ACC112 (cell line): ENCODE measurements around the gene EVI5L.

Source experiments
- H2AFZ ChIP-seq: fragments of 200-600 bp; sonication (generic); one replicate; pipeline ENCODE4 v1.6.0; 2017; ENCODE audit warnings: antibody characterized with exemption, low read length; ENCODE audit not compliant: unreplicated experiment
- H3K27ac ChIP-seq: fragments of 200-600 bp; sonication (generic); 2 replicates; pipeline ENCODE4 v1.5.1; 2014; ENCODE audit warnings: low read depth, mild to moderate bottlenecking, antibody characterized with exemption, low read length, moderate library complexity
- H3K27me3 ChIP-seq: fragments of 200-600 bp; sonication (generic); 2 replicates; pipeline ENCODE4 v1.6.1; 2014; ENCODE audit warnings: mild to moderate bottlenecking, antibody characterized with exemption, low read length, moderate library complexity, mixed read lengths; ENCODE audit not compliant: insufficient read depth
- H3K36me3 ChIP-seq: fragments of 200-600 bp; sonication (generic); 2 replicates; pipeline ENCODE4 v1.6.1; 2016; ENCODE audit warnings: mild to moderate bottlenecking, antibody characterized with exemption, low read length, moderate library complexity, mixed read lengths; ENCODE audit not compliant: insufficient read depth
- H3K4me1 ChIP-seq: fragments of 200-600 bp; sonication (generic); one replicate; pipeline ENCODE4 v1.6.1; 2016; ENCODE audit warnings: low read length, mixed read lengths; ENCODE audit not compliant: insufficient read depth, unreplicated experiment, control insufficient read depth
- H3K4me3 ChIP-seq: fragments of 200-600 bp; sonication (generic); 2 replicates; pipeline ENCODE4 v1.5.1; 2014; ENCODE audit warnings: mild to moderate bottlenecking, low read depth, low read length
- H3K79me2 ChIP-seq: fragments of 200-600 bp; sonication (generic); one replicate; pipeline ENCODE4 v1.6.0; 2016; ENCODE audit warnings: low read length; ENCODE audit not compliant: control insufficient read depth, unreplicated experiment, insufficient read depth

Gene EVI5L

GRCh38 chr19:7829561-7830271, at the start of gene EVI5L:
Gene EVI5L, plus strand, starts transcription at chr19:7830218. Its CDS starts 16,325 bp downstream, at chr19:7846543.
- Histone ChIP-seq H3K79me2 (peaks cover 3% of the 10 kb centered on the region), H2AFZ (peak within 1 kb of the TSS; percentile 85), H3K4me3 (peak within 1 kb of the TSS; percentile 79), H3K36me3 (no peaks in the 10 kb centered on the region), H3K27me3 (no peaks in the 10 kb centered on the region), H3K27ac (no peak within 1 kb of the TSS), H3K4me1 (peaks cover 4% of the 10 kb centered on the region)

GRCh38 chr19:7781157-7781556, 48.9 kb upstream of the EVI5L start:
- no peak overlapping the region for H3K4me3 ChIP-seq
- peaks cover 56% of the 10 kb centered on the region for H3K27me3 ChIP-seq
- H3K79me2 ChIP-seq: no peaks in the 10 kb centered on the region
- no peaks in the 10 kb centered on the region for H3K36me3 ChIP-seq
- H2AFZ ChIP-seq: no peak overlapping the region
- H3K4me1 ChIP-seq: peaks cover 12% of the 10 kb centered on the region
- H3K27ac ChIP-seq: no peak overlapping the region

- Histone ChIP-seq H3K27me3 (peaks cover 69% of the 10 kb centered on the region), H3K4me1 (peaks cover 12% of the 10 kb centered on the region), H2AFZ (no peak overlapping the region), H3K36me3 (no peaks in the 10 kb centered on the region), H3K27ac (no peak overlapping the region), H3K79me2 (no peaks in the 10 kb centered on the region), H3K4me3 (no peak overlapping the region)
These were observed 46.0 kb upstream of the EVI5L start for GRCh38 chr19:7783991-7784423.

- Histone ChIP-seq H3K4me3 (no peak overlapping the region), H2AFZ (no peak overlapping the region), H3K4me1 (peaks cover 12% of the 10 kb centered on the region), H3K79me2 (no peaks in the 10 kb centered on the region), H3K27me3 (peaks cover 70% of the 10 kb centered on the region), H3K27ac (no peak overlapping the region), H3K36me3 (no peaks in the 10 kb centered on the region)
These were observed 45.2 kb upstream of the EVI5L start for GRCh38 chr19:7784856-7785255.

GRCh38 chr19:7787141-7787540, 42.9 kb upstream of the EVI5L start:
- Histone ChIP-seq H3K36me3 (no peaks in the 10 kb centered on the region), H3K4me3 (no peak overlapping the region), H3K27me3 (peaks cover 48% of the 10 kb centered on the region), H3K27ac (no peak overlapping the region), H2AFZ (no peak overlapping the region), H3K79me2 (no peaks in the 10 kb centered on the region), H3K4me1 (peaks cover 12% of the 10 kb centered on the region)

GRCh38 chr19:7787602-7788177, 42.3 kb upstream of the EVI5L start:
- Histone ChIP-seq H3K27me3 (peaks cover 43% of the 10 kb centered on the region), H2AFZ (no peak overlapping the region), H3K4me1 (peaks cover 12% of the 10 kb centered on the region), H3K4me3 (no peak overlapping the region), H3K36me3 (no peaks in the 10 kb centered on the region), H3K27ac (no peak overlapping the region), H3K79me2 (no peaks in the 10 kb centered on the region)

- H3K79me2 ChIP-seq: no peaks in the 10 kb centered on the region
- no peak overlapping the region for H3K27ac ChIP-seq
- H3K36me3 ChIP-seq: no peaks in the 10 kb centered on the region
- H3K4me1 ChIP-seq: peaks cover 12% of the 10 kb centered on the region
- H2AFZ ChIP-seq: no peak overlapping the region
- H3K4me3 ChIP-seq: no peak overlapping the region
- peaks cover 37% of the 10 kb centered on the region for H3K27me3 ChIP-seq
These were observed 41.7 kb upstream of the EVI5L start for GRCh38 chr19:7788178-7788932.

GRCh38 chr19:7788933-7789323, 41.1 kb upstream of the EVI5L start:
- Histone ChIP-seq H3K36me3 (no peaks in the 10 kb centered on the region), H3K27ac (no peak overlapping the region), H3K27me3 (peaks cover 31% of the 10 kb centered on the region), H2AFZ (no peak overlapping the region), H3K4me3 (no peak overlapping the region), H3K79me2 (no peaks in the 10 kb centered on the region), H3K4me1 (peaks cover 10% of the 10 kb centered on the region)

GRCh38 chr19:7789447-7789846, 40.6 kb upstream of the EVI5L start:
- Histone ChIP-seq H3K36me3 (no peaks in the 10 kb centered on the region), H3K27me3 (peaks cover 30% of the 10 kb centered on the region), H3K4me1 (peaks cover 4% of the 10 kb centered on the region), H3K4me3 (no peak overlapping the region), H2AFZ (no peak overlapping the region), H3K27ac (no peak overlapping the region), H3K79me2 (no peaks in the 10 kb centered on the region)

- H3K27ac ChIP-seq: no peak overlapping the region
- H2AFZ ChIP-seq: no peak overlapping the region
- no peaks in the 10 kb centered on the region for H3K36me3 ChIP-seq
- peaks cover 30% of the 10 kb centered on the region for H3K27me3 ChIP-seq
- H3K4me3 ChIP-seq: no peak overlapping the region
- no peaks in the 10 kb centered on the region for H3K79me2 ChIP-seq
- peaks cover 2% of the 10 kb centered on the region for H3K4me1 ChIP-seq
These were observed 39.6 kb upstream of the EVI5L start for GRCh38 chr19:7790416-7790815.
